K562 (cell line): ENCODE data around the gene CEP350. TPM values are rescaled to one million over a fixed set of nuclear protein-coding genes. Genes with fewer than 3 reads are reported as not detected.
A peak's percentile ranks its signal among the peaks of the same experiment; 100 is the strongest.

Experiments used
- BDP1 ChIP-seq: IDR thresholded peaks from 3 replicates; pipeline ENCODE4 v1.6.1; 2011; ENCODE audit not compliant: insufficient read length, insufficient read depth
- CBX8 ChIP-seq: fragments of 200-600 bp; sonication (generic); IDR thresholded peaks from 2 replicates; pipeline ENCODE4 v1.6.1; 2012; ENCODE audit warnings: borderline replicate concordance, mixed run types, low read depth, mild to moderate bottlenecking, moderate library complexity, mixed read lengths, low read length, control low read depth, inconsistent platforms; ENCODE audit not compliant: poor library complexity, severe bottlenecking; ENCODE audit errors: extremely low read depth
- E4F1 ChIP-seq: fragments of 250-450 bp; sonication (Bioruptor Pico); IDR thresholded peaks from 2 replicates; pipeline ENCODE4 v1.5.0; 2021; ENCODE audit warnings: mild to moderate bottlenecking, borderline replicate concordance
- HDGF ChIP-seq: fragments of 450-650 bp; IDR thresholded peaks from 2 replicates; pipeline ENCODE4 v1.6.1; 2016
- HMGN3 ChIP-seq: IDR thresholded peaks from 2 replicates; pipeline ENCODE4 v1.6.1; 2011; ENCODE audit warnings: borderline replicate concordance, low read depth, mild to moderate bottlenecking, mixed read lengths, low read length; ENCODE audit not compliant: insufficient read length; ENCODE audit errors: extremely low read depth
- JUND ChIP-seq, 2 experiments: IDR thresholded peaks; 2 replicates in 1 of 2; 3 replicates in 1 of 2; pipeline ENCODE4 v1.6.1; 2011; ENCODE audit warnings: borderline replicate concordance in 2 of 2, low read depth in 2 of 2, low read length in 2 of 2, improper control_type of control experiment in 1 of 2, missing biosample characterization in 1 of 2, missing genetic modification characterization in 1 of 2, missing genetic modification reagents in 1 of 2
- OTX1 ChIP-seq: fragments of 450-650 bp; formaldehyde crosslinking; IDR thresholded peaks from 2 replicates; pipeline ENCODE4 v1.4.0; 2022; ENCODE audit warnings: mild to moderate bottlenecking
- PCBP1 ChIP-seq: fragments of 200-400 bp; formaldehyde crosslinking; IDR thresholded peaks from 2 replicates; pipeline ENCODE4 v1.6.1; 2018; ENCODE audit warnings: mild to moderate bottlenecking, low read depth, low read length; ENCODE audit not compliant: poor library complexity, severe bottlenecking
- PML ChIP-seq: IDR thresholded peaks from 2 replicates; pipeline ENCODE4 v1.6.1; 2012; ENCODE audit warnings: low read length, inconsistent platforms
- RERE ChIP-seq: sonication (generic); formaldehyde crosslinking; IDR thresholded peaks from 2 replicates; pipeline ENCODE4 v1.8.0; 2023; ENCODE audit warnings: missing genetic modification reagents, mild to moderate bottlenecking, borderline replicate concordance
- SNAPC5 ChIP-seq: fragments of 250-450 bp; sonication (Bioruptor Pico); IDR thresholded peaks from 2 replicates; pipeline ENCODE4 v1.8.0; 2021; ENCODE audit warnings: moderate library complexity, mild to moderate bottlenecking, inconsistent platforms
- STAT5A ChIP-seq: IDR thresholded peaks from 2 replicates; pipeline ENCODE4 v1.6.1; 2012; ENCODE audit warnings: low read length, inconsistent platforms, borderline replicate concordance
- ZBTB11 ChIP-seq, 3 experiments: fragments of 200-800 bp in 1 of 3; fragments of 250-450 bp in 1 of 3; fragments of 450-650 bp in 1 of 3; sonication (Bioruptor Pico) in 1 of 3; sonication (Bioruptor generic) in 1 of 3; formaldehyde crosslinking in 1 of 3; IDR thresholded peaks; 2 replicates each; pipeline versions ENCODE4 v1.6.1 to v1.8.0; 2016 to 2022; ENCODE audit warnings: mild to moderate bottlenecking in 2 of 3, missing genetic modification characterization in 2 of 3, missing compliant biosample characterization in 1 of 3, moderate library complexity in 1 of 3
- polyA plus RNA-seq, 8 experiments: library from polyadenylated mRNA; depleted of rRNA in 4 of 8; stranded (reverse) in 5 of 8; unstranded in 3 of 8; fragments of >200 nt; fragmentation: Nextera tagmentation in 2 of 8; fragmentation: Illumina TruSeq in 1 of 8; extraction: Ambion mirVana in 2 of 8; extraction: Trizol in 1 of 8; gene quantifications; 2 replicates each; pipeline versions ENCODE4 v1.2.1 to v1.2.3, GENCODE V29; 2011 to 2014; ENCODE audit warnings: inconsistent platforms in 1 of 8, missing spikeins in 1 of 8
- total RNA-seq, 7 experiments: library from RNA; depleted of rRNA in 6 of 7; stranded (reverse); fragments of >200 nt in 6 of 7; fragmentation: Illumina TruSeq in 2 of 7; extraction: Trizol in 2 of 7; gene quantifications; 2 replicates each; pipeline versions ENCODE4 v1.2.1 to v1.2.3, GENCODE V29; 2011 to 2021; ENCODE audit warnings: low replicate concordance in 1 of 7

Gene CEP350
- total and polyA plus RNA-seq, 9 of the 15 experiments (the other 6 are each of a cell fraction or from before 2014, with no cell fraction given) = 8.3 to 64.3 (median 28.0) TPM

- TF ChIP-seq ZBTB11 (CRISPR knock-in tag; IDR thresholded peaks at IDR 0.05) = peak in 1 of 3 experiments; percentile 93; a peak in 2 of 6 replicates
- TF ChIP-seq HDGF = no peak
- TF ChIP-seq BDP1 = no peak
- no peak for TF ChIP-seq CBX8
- no peak; the same call in 1 of the 2 replicates for TF ChIP-seq STAT5A
- TF ChIP-seq RERE (CRISPR knock-in tag) = no peak
- no peak for TF ChIP-seq SNAPC5
- peak; percentile 85 for TF ChIP-seq PML
- no peak; the same call in 1 of the 2 replicates for TF ChIP-seq E4F1 (CRISPR knock-in tag)
- TF ChIP-seq OTX1 (CRISPR knock-in tag) = no peak
- peak; percentile 87 for TF ChIP-seq PCBP1
- peak; percentile 75 for TF ChIP-seq HMGN3
- no peak for TF ChIP-seq JUND (IDR thresholded peaks at IDR 0.05; ENCODE audit: borderline replicate concordance, low read depth, low read length)
- no peak; the same call in 2 of the 3 replicates for TF ChIP-seq JUND (tag; IDR thresholded peaks at IDR 0.05; ENCODE audit: borderline replicate concordance, low read depth, low read length)
Measured at GRCh38 chr1:179954493-179955286, at the start of gene CEP350 (continued).
